Hypothalamus (tissue), 51 donors: Measurements from ENCODE around the gene FEZF1.
"Not testable (repeated sequence)": the region's sequence is repeated elsewhere in the genome, so short reads cannot be mapped to it uniquely, and the experiment has no call there.

Experiments used
- DNase-seq, 51 donors: peaks; one replicate each; lab custom pipeline; 2025; lab: John Stamatoyannopoulos, UW

Gene FEZF1

GRCh38 chr7:122309421-122309820 lies 4.9 kb upstream of the FEZF1 start:
- DNase-seq, result no peak

- DNase-seq, result peak in 1 of 51 donors; percentile 21
These were observed 2.7 kb upstream of the FEZF1 start for GRCh38 chr7:122307228-122307621.

GRCh38 chr7:122306320-122307227 lies 2.0 kb upstream of the FEZF1 start:
- DNase-seq, result peak in 2 of 51 donors; percentile 21 to 54

GRCh38 chr7:122305475-122306319 lies 1.1 kb upstream of the FEZF1 start:
- no peak for DNase-seq

GRCh38 chr7:122304996-122305421 lies 459 bp upstream of the FEZF1 start:
- DNase-seq, result no peak

GRCh38 chr7:122303531-122304318 lies 825 bp downstream of the FEZF1 start:
- DNase-seq, result no peak

GRCh38 chr7:122302761-122303530 lies 1.6 kb downstream of the FEZF1 start:
- no peak for DNase-seq

GRCh38 chr7:122301858-122302760 lies 2.4 kb downstream of the FEZF1 start:
- DNase-seq, result peak in 1 of 51 donors; percentile 13

- no peak for DNase-seq
These were observed 3.4 kb downstream of the FEZF1 start for GRCh38 chr7:122300956-122301833.

GRCh38 chr7:122300211-122300932 lies 4.2 kb downstream of the FEZF1 start:
- DNase-seq, result no peak

GRCh38 chr7:122299624-122300210 lies 4.8 kb downstream of the FEZF1 start:
- peak in 1 of 51 donors; percentile 16 for DNase-seq

- no peak for DNase-seq
These were observed 5.9 kb downstream of the FEZF1 start for GRCh38 chr7:122298618-122299017.

GRCh38 chr7:122298131-122298530 lies 6.4 kb downstream of the FEZF1 start:
- DNase-seq, result no peak

- no peak for DNase-seq
These were observed 13.4 kb downstream of the FEZF1 start for GRCh38 chr7:122291189-122291588.

- no peak for DNase-seq
These were observed 14.1 kb downstream of the FEZF1 start for GRCh38 chr7:122290476-122290875.

- DNase-seq, result no peak
These were observed 15.1 kb downstream of the FEZF1 start for GRCh38 chr7:122289426-122289825.

GRCh38 chr7:122284608-122285007 lies 19.9 kb downstream of the FEZF1 start:
- DNase-seq, result not testable (repeated sequence)
